ENCODE results near the gene NAA38.

Gene NAA38

GRCh38 chr17:7839190-7839875 is 18.0 kb downstream of the NAA38 start:
- DNase-seq = no peak

DNA sequence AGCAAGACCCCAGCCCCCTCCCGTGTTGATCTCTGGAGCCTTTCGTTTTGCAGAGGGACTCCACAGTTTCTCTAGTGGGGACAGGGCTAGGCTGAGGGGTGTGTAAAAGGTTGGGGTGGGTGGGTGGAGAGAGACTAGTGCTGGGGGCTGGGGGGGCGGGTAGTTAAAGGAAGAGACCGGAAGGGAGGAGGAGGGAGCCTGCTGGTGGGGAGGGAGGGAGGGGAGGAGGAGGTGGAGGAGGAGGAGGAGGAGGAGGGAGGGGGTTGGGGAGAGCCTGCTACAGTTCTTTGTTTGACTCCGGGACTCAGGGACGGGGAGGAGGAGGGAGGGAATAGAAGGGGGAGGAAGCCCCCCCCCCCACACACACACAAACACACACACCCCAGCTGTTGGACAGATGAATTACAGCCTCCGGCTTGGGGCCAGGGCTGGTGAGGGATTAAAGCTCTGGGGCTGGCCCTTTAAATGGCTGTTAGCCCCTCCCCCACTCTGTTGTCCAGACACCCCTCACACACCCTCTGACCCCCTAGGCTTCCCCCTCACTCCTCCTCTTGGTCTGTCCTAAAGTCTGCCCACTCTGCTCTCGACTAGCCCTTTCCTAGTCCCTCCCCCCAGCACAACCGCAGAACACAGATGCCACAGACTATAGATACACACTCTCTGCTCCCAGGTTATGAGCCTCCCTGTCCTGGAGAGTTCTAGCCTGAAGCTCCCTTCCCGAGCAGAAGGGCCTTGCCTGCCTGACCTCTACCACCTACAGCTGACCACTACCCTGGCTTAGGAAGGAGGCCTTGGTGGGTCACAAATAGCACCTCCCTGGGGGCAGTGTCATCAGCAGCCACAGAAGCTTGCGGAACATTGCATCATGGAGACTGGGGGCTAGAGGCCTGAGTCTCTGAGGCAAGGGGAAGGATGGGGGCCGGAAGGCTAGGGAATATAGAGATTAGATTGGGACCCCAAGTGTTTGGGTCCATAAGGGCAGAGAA is 19.0 kb downstream of the NAA38 start:
- peak; percentile 20 for DNase-seq

- peak; percentile 15 for DNase-seq
These were observed 19.8 kb downstream of the NAA38 start for GRCh38 chr17:7837408-7838088.

DNA sequence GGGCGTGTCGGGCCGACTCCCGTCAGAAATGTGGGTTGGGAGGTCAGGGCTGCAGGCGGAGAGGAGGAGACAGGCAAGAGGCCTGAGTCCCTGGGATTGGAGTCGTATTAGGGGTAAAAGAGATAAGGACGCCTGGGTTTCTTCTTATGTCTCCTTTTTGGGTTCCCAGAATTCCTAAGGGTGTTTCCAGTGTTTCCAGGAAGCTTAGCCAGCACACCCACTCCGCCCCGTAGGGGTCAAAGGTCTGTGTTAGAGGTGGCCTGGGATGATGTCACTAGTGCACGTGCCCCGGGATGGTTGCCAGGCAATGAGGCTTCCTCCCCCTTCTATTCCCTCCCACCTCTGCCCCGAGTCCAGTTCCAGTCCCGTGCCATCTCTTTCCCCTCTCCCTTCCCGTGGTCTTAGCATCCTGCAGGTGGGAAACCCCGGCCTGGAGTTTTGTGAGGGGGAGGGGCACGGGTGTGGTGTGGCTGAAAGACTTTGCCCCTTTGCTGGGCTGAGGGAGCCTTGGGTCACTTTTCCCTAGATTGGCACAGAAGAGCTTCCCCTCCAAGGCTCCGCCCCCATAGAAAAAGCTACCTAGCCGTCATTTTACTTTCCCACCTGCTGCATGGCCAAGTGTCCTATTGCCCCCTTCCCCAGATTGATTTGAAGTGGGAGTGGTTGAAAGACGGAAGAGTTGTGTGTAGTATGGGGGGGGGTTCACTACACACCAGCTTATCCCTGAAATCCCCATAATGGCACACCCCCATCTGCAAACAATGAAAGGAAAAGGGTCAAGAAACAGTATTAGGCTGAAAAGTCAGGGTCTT is 20.6 kb downstream of the NAA38 start:
- DNase-seq = peak; percentile 86

GRCh38 chr17:7835814-7836595 is 21.4 kb downstream of the NAA38 start:
- peak; percentile 2 for DNase-seq

DNA sequence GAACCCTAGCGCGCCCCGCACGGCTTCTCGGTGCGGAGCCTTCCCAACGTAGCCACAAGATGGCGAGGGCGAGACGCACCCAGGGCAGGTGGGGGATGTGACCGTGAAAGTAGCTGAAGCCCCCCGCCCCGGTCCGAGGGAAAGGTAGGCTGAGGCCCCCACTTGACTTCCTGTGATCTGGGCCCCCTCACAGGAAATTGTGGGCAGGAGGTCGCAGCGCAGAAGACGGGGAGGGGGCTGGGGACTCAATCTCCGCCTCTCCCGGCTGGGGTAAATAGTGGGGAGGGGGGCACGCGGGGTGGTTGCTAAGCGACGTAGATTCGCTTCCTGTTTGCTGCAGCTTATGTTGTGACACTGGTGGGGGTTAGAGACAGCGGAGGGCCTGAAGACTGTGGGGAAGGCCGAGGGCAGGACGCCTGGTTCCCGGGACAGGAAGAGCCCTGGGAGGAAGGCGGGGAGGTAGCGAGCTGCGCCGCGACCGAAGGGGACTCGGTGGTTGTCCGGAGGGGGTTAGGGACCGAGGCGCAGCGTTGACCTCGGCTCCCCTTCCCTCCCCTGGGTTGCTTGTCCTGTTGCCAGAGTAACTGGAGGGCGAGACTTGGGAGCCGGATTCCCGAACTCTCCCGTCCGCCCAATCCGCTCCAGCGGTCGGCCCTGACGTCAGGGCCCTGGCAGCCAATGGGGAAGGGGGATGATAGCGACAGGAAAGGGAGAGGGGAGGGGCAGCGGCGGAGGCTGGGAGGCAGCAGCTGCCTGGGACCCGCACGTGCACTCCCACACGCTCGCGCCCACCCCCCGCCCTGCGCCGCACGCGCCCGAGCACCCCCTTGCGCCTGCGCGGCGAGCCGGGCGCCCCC is 22.2 kb downstream of the NAA38 start:
- peak; percentile 81 for DNase-seq

DNA sequence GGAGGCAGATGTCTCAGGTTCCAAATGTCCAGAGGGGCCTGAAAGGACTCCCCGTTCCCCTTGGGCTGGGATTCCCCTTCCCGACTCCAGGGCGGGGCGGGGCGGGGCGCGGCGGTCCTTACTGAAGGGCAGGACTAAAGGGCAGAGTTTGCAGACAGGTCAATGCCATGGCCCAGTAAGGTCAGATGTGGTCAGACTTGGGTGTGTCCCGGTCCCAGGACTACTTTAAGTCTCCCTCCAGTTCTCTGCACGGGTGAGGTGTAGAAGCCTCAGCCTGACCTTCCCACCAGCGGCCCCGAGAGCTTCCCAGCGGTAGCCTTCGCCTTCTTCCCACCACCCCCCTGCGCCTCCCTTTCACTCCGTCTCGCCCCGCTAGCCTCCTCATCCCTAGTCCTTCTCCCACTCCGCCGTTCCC is 22.8 kb downstream of the NAA38 start:
- peak; percentile 19 for DNase-seq

- peak; percentile 61 for DNase-seq
These were observed 23.4 kb downstream of the NAA38 start, which contains the start of gene KDM6B for GRCh38 chr17:7833795-7834541. Gene KDM6B (plus strand): TSS chr17:7834217. CDS start chr17:7845555, 11,338 bp downstream.

DNA sequence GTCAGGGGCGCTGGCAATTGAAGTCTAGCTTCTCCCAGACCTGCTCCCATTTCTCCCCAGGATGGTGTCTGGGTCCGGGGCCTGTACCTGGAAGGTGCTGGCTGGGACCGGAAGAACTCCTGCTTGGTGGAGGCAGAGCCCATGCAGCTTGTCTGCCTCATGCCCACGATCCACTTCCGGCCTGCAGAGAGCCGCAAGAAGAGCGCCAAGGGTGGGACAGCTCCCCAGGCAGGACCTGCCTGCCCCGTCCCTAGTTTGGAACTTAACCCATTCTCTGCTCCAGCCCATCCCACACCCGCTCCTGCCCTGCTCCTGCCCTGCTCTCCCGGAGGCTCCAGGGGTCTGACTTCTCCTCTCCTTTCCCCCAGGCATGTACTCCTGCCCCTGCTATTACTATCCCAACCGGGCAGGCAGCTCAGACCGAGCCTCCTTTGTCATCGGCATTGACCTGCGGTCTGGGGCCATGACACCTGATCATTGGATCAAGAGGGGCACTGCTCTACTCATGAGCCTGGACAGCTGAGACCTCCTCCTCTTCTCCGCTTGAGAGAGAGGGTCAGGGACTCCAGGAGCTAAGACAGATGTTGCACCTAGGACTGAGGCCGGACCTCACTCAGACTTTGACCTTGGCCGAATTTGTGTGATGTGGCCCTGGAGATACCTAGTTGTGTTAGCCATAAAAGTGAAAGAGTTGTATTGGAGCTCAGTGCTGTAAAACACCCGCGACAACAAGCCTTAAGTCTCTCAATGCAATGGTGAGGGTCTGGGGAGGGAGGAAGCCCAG is 24.2 kb downstream of the NAA38 start:
- DNase-seq = no peak

- no peak for DNase-seq
These were observed 24.9 kb downstream of the NAA38 start for GRCh38 chr17:7832431-7832830.

DNA sequence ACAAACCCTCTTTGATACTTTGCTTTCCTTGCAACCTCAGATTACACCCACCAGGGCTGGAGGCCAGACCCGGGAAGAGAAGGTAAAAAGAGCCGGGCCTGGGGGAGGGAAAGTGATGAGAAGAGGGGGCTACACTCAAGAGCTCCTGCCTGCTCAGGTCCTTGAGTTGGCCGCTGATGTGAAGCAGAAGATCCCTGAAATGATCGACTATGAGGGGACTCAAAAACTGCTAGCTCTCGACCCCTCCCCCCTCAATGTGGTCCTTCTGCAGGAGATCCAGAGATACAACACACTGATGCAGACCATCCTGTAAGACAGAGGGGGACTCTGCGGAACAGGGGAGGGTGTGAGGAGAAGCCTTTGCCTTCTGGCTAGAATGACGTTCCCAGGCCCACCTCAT is 26.1 kb downstream of the NAA38 start:
- no peak for DNase-seq

DNA sequence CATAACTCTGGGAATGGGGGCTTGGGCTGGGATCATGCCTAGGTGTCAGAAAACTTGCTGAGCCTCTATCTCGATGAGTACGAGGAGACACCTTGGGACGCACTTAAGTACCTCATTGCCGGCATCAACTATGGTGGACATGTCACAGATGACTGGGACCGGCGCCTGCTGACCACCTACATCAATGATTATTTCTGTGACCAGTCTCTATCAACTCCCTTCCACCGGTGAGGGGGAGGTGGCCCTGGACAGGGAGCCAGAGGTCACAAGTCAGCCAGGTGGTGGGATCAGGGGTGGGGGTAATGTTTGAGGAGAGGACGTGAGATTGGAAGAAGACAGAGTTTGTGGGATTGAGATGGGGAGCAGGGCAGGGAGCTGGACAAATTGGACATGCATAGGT is 26.7 kb downstream of the NAA38 start:
- DNase-seq = no peak

GRCh38 chr17:7825206-7825990 is 32.0 kb downstream of the NAA38 start:
- no peak for DNase-seq

DNA sequence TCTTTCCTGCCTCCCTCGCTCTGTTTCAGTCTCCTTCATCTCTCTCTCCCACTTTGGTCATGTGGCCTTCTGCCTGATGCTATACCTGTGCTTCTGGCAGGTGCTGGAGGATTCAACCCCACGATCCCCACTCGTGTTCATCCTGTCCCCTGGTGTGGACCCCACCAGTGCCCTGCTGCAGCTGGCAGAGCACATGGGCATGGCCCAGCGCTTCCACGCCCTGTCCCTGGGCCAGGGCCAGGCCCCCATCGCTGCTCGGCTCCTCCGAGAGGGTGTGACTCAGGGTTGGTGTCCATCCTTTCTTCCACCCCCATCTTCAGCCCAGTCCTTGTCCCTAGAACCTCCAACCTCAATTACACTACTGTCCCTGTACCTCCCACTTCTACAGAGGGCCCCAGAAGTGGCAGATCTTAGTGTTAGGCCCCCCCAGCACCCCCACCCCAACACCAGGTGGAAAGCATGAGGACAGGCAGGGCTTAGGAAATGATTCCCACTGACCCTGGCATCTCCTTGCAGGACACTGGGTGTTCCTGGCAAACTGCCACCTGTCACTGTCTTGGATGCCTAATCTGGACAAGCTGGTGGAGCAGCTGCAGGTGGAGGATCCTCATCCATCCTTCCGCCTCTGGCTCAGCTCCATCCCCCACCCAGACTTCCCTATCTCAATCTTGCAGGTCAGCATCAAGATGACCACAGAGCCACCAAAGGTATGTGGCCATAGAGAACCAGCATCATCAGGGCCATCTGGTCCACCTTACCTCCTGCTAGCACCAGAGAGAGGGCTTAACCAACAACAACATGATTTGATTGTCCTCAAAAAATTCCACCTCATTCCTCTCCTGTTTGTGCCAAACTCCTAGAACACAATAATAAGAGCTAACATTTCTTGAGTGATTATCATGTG is 33.1 kb downstream of the NAA38 start:
- DNase-seq = no peak

GRCh38 chr17:7823581-7824001 is 33.8 kb downstream of the NAA38 start:
- no peak for DNase-seq

- no peak for DNase-seq
These were observed 35.2 kb downstream of the NAA38 start for GRCh38 chr17:7822126-7822525.

- no peak for DNase-seq
These were observed 37.1 kb downstream of the NAA38 start for GRCh38 chr17:7820231-7820630.

All from NCI-H526 treated with DMSO at 0.1 percent for 48 hours (cell line).